Pancreas (tissue), 10 donors: ENCODE data around the gene SLTM. TPM values are rescaled to one million over a fixed set of nuclear protein-coding genes. Genes with fewer than 3 reads are reported as not detected.

Experiments used
- ATAC-seq, 4 donors: fragments of 200-7000 bp; cut with Tn5 transposase; one replicate each; pipeline versions ENCODE4 v1.8.0 to v1.9.1; 2020; ENCODE audit warnings: mild to moderate bottlenecking in 4 of 4, moderate library complexity in 4 of 4
- DNase-seq, 6 donors: peaks; one replicate each; pipeline ENCODE4 v3.0.0-alpha.2; 2020
- FAIRE-seq: peaks from 2 replicates; lab custom pipeline; 2012; peaks lifted over from hg19 to GRCh38; lab: Jason Lieb, UNC
- H3K27ac ChIP-seq, 4 donors: fragments of 200-600 bp; sonication (generic); 1 replicate in 3 of 4; 2 replicates in 1 of 4; pipeline versions ENCODE4 v1.5.0 to v1.8.0; 2020
- H3K27me3 ChIP-seq, 4 donors: fragments of 200-600 bp; one replicate each; pipeline ENCODE4 v1.8.0; 2021
- H3K36me3 ChIP-seq, 3 donors: fragments of 200-600 bp; sonication (generic) in 1 of 3; one replicate each; pipeline versions ENCODE4 v1.5.0 to v1.8.0; 2020 to 2021
- H3K4me1 ChIP-seq, 3 donors: fragments of 200-600 bp; one replicate each; pipeline ENCODE4 v1.8.0; 2021
- H3K4me3 ChIP-seq, 4 donors: fragments of 200-600 bp; sonication (generic) in 2 of 4; one replicate each; pipeline versions ENCODE4 v1.5.0 to v1.8.0; 2020 to 2021
- H3K9me3 ChIP-seq, 4 donors: fragments of 200-600 bp; one replicate each; pipeline ENCODE4 v1.8.0; 2021
- WGBS, 2 donors: extraction: QIAGEN DNeasy Blood & Tissue Kit; methylation state at CpG; one replicate each; pipeline ENCODE4 v1.1.7; 2013; 5-methylcytosine and 5-hydroxymethylcytosine counted together
- intact Hi-C, 3 donors: fragments of 100-400 bp; cut with DNase I; formaldehyde crosslinking; loops; one replicate each; pipeline versions ENCODE4 v1.11.1 to v1.14.2; 2022
- polyA plus RNA-seq, 2 donors: library from polyadenylated mRNA; stranded (reverse); fragments of 200-250 nt; gene quantifications; one replicate each; pipeline ENCODE4 v1.2.3, GENCODE V29; 2013
- total RNA-seq, 6 donors: library from RNA; stranded (reverse); fragmentation: NEBNext Ultra II Directional in 4 of 6; extraction: Animal tissue kit (Norgen Biotek cat#: 25700) in 4 of 6; gene quantifications; one replicate each; pipeline versions ENCODE4 v1.2.1 to v1.2.4, GENCODE V29; 2021 to 2023
- TF ChIP-seq, protein P1 (sequence below), 4 donors: fragments of 200-600 bp; sonication (generic) in 3 of 4; IDR thresholded peaks; one replicate each; pipeline versions ENCODE4 v1.5.0 to v1.8.0; 2021; ENCODE audit warnings: antibody characterized with exemption in 4 of 4
- donor health status: healthy with polysubstance abuse.
- donor health status: DM: no; HTN: no; CAD: no; lungs with moderate emphysema.
- donor health status: DM: no; HTN: no; CAD: no.
- donor health status: control.
- donor health status: control.
- donor health status: Bipolar disorder and iron deficiency.
- donor health status: DM: yes; HTN: yes; CAD: no.
- donor health status: DM: no; HTN: no; CAD: no.
- donor health status: DM: no; HTN: no; CAD: no.
- donor health status: DM: yes; HTN: yes; CAD: no.

Gene SLTM
- total and polyA plus RNA-seq, 8 donors: 25.2 to 49.6 (median 33.3) TPM

- TF ChIP-seq, protein P1, sequence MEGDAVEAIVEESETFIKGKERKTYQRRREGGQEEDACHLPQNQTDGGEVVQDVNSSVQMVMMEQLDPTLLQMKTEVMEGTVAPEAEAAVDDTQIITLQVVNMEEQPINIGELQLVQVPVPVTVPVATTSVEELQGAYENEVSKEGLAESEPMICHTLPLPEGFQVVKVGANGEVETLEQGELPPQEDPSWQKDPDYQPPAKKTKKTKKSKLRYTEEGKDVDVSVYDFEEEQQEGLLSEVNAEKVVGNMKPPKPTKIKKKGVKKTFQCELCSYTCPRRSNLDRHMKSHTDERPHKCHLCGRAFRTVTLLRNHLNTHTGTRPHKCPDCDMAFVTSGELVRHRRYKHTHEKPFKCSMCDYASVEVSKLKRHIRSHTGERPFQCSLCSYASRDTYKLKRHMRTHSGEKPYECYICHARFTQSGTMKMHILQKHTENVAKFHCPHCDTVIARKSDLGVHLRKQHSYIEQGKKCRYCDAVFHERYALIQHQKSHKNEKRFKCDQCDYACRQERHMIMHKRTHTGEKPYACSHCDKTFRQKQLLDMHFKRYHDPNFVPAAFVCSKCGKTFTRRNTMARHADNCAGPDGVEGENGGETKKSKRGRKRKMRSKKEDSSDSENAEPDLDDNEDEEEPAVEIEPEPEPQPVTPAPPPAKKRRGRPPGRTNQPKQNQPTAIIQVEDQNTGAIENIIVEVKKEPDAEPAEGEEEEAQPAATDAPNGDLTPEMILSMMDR (IDR thresholded peaks at IDR 0.05): no peak
- DNase-seq (no peak), ATAC-seq (no peak), FAIRE-seq (no peak)
- Histone ChIP-seq H3K4me3 (no peak overlapping the region), H3K27ac (no peak overlapping the region), H3K27me3 (no peaks in the 10 kb centered on the region), H3K4me1 (no peaks in the 10 kb centered on the region), H3K36me3 (peaks cover 0 to 23% (median 1%) of the 10 kb centered on the region in 3 donors), H3K9me3 (no peaks in the 10 kb centered on the region)
- intact Hi-C loops: no loop called here
Observed at GRCh38 chr15:58875343-58875742, 58.1 kb downstream of the SLTM start.

GRCh38 chr15:58873267-58873666 lies 60.2 kb downstream of the SLTM start:
- Histone ChIP-seq H3K4me3 (no peak overlapping the region), H3K9me3 (no peaks in the 10 kb centered on the region), H3K4me1 (no peaks in the 10 kb centered on the region), H3K27me3 (no peaks in the 10 kb centered on the region), H3K27ac (no peak overlapping the region), H3K36me3 (peaks cover 0 to 4% (median 0%) of the 10 kb centered on the region in 3 donors)
- FAIRE-seq (no peak), ATAC-seq (no peak), DNase-seq (no peak)
- TF ChIP-seq, protein P1 (IDR thresholded peaks at IDR 0.05): no peak
- WGBS, 2 donors: 94 to 95% methylated on average over 1 of the region's 1 CpG
- intact Hi-C loops: no loop called here

GRCh38 chr15:58870451-58870850 lies 63.0 kb downstream of the SLTM start:
- Histone ChIP-seq H3K9me3 (no peaks in the 10 kb centered on the region), H3K27me3 (no peaks in the 10 kb centered on the region), H3K4me1 (no peaks in the 10 kb centered on the region), H3K36me3 (no peaks in the 10 kb centered on the region), H3K27ac (no peak overlapping the region), H3K4me3 (no peak overlapping the region)
- FAIRE-seq: no peak
- TF ChIP-seq, protein P1 (IDR thresholded peaks at IDR 0.05): no peak
- intact Hi-C loops: no loop called here
- ATAC-seq: no peak
- 84 to 90% methylated on average over 4 of the region's 4 CpGs for WGBS, 2 donors
- no peak for DNase-seq

DNA sequence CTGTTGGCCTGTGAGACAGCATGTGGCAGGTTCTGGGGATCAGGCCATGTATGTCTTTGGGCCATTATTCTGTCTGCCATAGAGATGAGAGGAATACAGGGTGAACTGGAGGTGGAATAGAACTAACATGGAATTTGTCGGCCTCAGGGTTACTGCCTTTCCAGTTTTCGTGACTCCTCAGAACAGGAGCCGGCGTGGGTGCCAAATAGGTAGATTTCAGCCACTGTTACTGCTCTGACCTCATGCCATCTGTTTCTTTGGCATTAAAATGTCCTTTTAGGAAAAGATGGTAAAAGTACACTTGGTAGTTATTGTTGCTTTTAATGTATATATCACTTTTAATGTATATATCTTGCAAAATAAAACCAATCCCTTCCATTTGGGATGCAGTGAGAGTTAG lies 65.6 kb downstream of the SLTM start:
- ATAC-seq (no peak), FAIRE-seq (no peak), DNase-seq (no peak)
- Histone ChIP-seq H3K27ac (no peak overlapping the region), H3K27me3 (no peaks in the 10 kb centered on the region), H3K9me3 (no peaks in the 10 kb centered on the region), H3K36me3 (no peaks in the 10 kb centered on the region), H3K4me3 (no peak overlapping the region), H3K4me1 (peaks cover 0 to 4% (median 2%) of the 10 kb centered on the region in 3 donors)
- intact Hi-C loops: no loop called here
- 94 to 95% methylated on average over 4 of the region's 4 CpGs for WGBS, 2 donors
- TF ChIP-seq, protein P1 (IDR thresholded peaks at IDR 0.05): no peak

DNA sequence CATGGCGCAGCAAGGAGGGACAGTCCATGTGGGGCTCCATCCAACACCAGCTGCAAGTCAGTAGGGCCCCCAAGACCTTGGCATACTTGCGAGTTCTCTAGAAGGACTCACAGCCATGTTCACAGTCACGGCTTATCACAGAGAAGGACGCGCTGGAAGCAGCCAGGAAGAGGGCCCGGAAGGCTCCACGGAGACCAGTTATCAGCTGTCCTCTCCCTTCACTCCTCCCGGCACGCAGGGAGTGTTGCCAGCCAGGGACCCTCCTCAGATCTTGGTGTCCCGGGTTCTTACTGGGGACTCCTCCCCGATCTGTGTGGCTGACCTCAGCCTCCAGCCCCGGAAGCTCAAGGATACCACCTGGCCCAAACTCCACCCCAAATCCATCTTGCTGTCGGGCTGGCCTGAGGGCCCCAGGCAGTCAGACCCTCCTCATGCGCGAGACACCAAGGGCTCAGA lies 68.0 kb downstream of the SLTM start:
- Histone ChIP-seq H3K4me1 (peaks cover 0 to 4% (median 2%) of the 10 kb centered on the region in 3 donors), H3K9me3 (no peaks in the 10 kb centered on the region), H3K4me3 (peak overlapping the region; percentile 21 to 47 (median 33)), H3K27me3 (no peaks in the 10 kb centered on the region), H3K36me3 (no peaks in the 10 kb centered on the region), H3K27ac (peak overlapping the region; percentile 69 to 80 (median 76))
- ATAC-seq (peak; percentile 57 to 68 (median 62)), DNase-seq (peak in 5 of 6 donors; percentile 20 to 62 (median 31)), FAIRE-seq (no peak)
- intact Hi-C loops: no loop called here
- TF ChIP-seq, protein P1 (IDR thresholded peaks at IDR 0.05): no peak
- WGBS, 2 donors: 34 to 37% methylated on average over 14 to 15 of the region's 15 CpGs
